Ishikawa (cell line): ENCODE measurements around the gene NEU4.

Source experiments
- EGR1 ChIP-seq: IDR thresholded peaks from 2 replicates; pipeline ENCODE4 v1.6.1; 2012
- TF ChIP-seq, protein P1 (sequence below): IDR thresholded peaks from 2 replicates; pipeline ENCODE4 v1.6.1; 2012; ENCODE audit warnings: low read depth, mild to moderate bottlenecking

Gene NEU4

GRCh38 chr2:241865957-241866789, 57.2 kb downstream of the NEU4 start:
- TF ChIP-seq, protein P1, sequence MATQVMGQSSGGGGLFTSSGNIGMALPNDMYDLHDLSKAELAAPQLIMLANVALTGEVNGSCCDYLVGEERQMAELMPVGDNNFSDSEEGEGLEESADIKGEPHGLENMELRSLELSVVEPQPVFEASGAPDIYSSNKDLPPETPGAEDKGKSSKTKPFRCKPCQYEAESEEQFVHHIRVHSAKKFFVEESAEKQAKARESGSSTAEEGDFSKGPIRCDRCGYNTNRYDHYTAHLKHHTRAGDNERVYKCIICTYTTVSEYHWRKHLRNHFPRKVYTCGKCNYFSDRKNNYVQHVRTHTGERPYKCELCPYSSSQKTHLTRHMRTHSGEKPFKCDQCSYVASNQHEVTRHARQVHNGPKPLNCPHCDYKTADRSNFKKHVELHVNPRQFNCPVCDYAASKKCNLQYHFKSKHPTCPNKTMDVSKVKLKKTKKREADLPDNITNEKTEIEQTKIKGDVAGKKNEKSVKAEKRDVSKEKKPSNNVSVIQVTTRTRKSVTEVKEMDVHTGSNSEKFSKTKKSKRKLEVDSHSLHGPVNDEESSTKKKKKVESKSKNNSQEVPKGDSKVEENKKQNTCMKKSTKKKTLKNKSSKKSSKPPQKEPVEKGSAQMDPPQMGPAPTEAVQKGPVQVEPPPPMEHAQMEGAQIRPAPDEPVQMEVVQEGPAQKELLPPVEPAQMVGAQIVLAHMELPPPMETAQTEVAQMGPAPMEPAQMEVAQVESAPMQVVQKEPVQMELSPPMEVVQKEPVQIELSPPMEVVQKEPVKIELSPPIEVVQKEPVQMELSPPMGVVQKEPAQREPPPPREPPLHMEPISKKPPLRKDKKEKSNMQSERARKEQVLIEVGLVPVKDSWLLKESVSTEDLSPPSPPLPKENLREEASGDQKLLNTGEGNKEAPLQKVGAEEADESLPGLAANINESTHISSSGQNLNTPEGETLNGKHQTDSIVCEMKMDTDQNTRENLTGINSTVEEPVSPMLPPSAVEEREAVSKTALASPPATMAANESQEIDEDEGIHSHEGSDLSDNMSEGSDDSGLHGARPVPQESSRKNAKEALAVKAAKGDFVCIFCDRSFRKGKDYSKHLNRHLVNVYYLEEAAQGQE = peak; percentile 84
- no peak for TF ChIP-seq EGR1
